ENCODE data around the gene UBQLN1.
"Not testable (repeated sequence)": the region's sequence is repeated elsewhere in the genome, so short reads cannot be mapped to it uniquely, and the experiment has no call there.

The UBQLN1 gene

GRCh38 chr9:83630938-83631457 is 76.8 kb downstream of the UBQLN1 start:
- no peak for DNase-seq

GRCh38 chr9:83629433-83630104 is 78.2 kb downstream of the UBQLN1 start:
- DNase-seq, result no peak

- no peak for DNase-seq
Measured at GRCh38 chr9:83628540-83628939, 79.2 kb downstream of the UBQLN1 start.

- no peak for DNase-seq
Measured at GRCh38 chr9:83625178-83625577, 82.6 kb downstream of the UBQLN1 start.

- DNase-seq, result no peak
Measured at GRCh38 chr9:83623679-83624076, 84.1 kb downstream of the UBQLN1 start.

GRCh38 chr9:83622939-83623678 is 84.6 kb downstream of the UBQLN1 start, which contains the start of gene IDNK:
TSS of gene IDNK (plus strand) at chr9:83623143. CDS start at chr9:83623172, 29 bp downstream.
- peak; percentile 44 for DNase-seq

GRCh38 chr9:83622433-83622938 is 85.3 kb downstream of the UBQLN1 start:
- DNase-seq, result no peak

GRCh38 chr9:83620841-83621636 is 86.7 kb downstream of the UBQLN1 start:
- peak; percentile 22 for DNase-seq

GRCh38 chr9:83617299-83617698 is 90.5 kb downstream of the UBQLN1 start:
- no peak for DNase-seq

- DNase-seq, result not testable (repeated sequence)
Measured at GRCh38 chr9:83613298-83613697, 94.5 kb downstream of the UBQLN1 start.

Measured in CD4-positive, alpha-beta T cell treated with Interleukin-15 for 1 hour (primary cell).